Activated T-cell treated with anti-CD3 and anti-CD28 coated beads, Interleukin-2, amount 50 U/mL, for 24 hours (primary cell): ENCODE data around the gene SERPINB6.
"Not testable (repeated sequence)": the region's sequence is repeated elsewhere in the genome, so short reads cannot be mapped to it uniquely, and the experiment has no call there.

Source experiments
- DNase-seq: peaks from one replicate; pipeline ENCODE4 v3.0.0-alpha.2; 2020
- H3K27ac Mint-ChIP-seq: 2 replicates; pipeline ENCODE4 v1.8.0; 2020; ENCODE audit warnings: mild to moderate bottlenecking, mixed read lengths
- H3K27me3 Mint-ChIP-seq: 2 replicates; pipeline ENCODE4 v1.8.0; 2020; ENCODE audit warnings: mixed read lengths
- H3K36me3 Mint-ChIP-seq: 2 replicates; pipeline ENCODE4 v1.8.0; 2020; ENCODE audit warnings: low read depth, mixed read lengths
- H3K4me1 Mint-ChIP-seq: 2 replicates; pipeline ENCODE4 v1.8.0; 2020; ENCODE audit warnings: low read depth, mixed read lengths
- H3K4me3 Mint-ChIP-seq: 2 replicates; pipeline ENCODE4 v1.8.0; 2020; ENCODE audit warnings: mild to moderate bottlenecking, moderate library complexity, mixed read lengths
- H3K9me3 Mint-ChIP-seq: 2 replicates; pipeline ENCODE4 v1.8.0; 2020; ENCODE audit warnings: mixed read lengths

SERPINB6 gene

GRCh38 chr6:3006476-3006875 lies 35.1 kb upstream of the SERPINB6 start:
- no peak for DNase-seq

GRCh38 chr6:3005874-3006273 lies 34.5 kb upstream of the SERPINB6 start:
- H3K36me3 Mint-ChIP-seq, result peaks cover 75% of the 10 kb centered on the region
- H3K9me3 Mint-ChIP-seq, result peaks cover 6% of the 10 kb centered on the region
- no peak overlapping the region for H3K27ac Mint-ChIP-seq

More at GRCh38 chr6:3006476-3006875, 35.1 kb upstream of the SERPINB6 start:
- H3K9me3 Mint-ChIP-seq, result peaks cover 12% of the 10 kb centered on the region
- H3K4me3 Mint-ChIP-seq, result no peak overlapping the region
- no peaks in the 10 kb centered on the region for H3K27me3 Mint-ChIP-seq
- H3K27ac Mint-ChIP-seq, result no peak overlapping the region
- peaks cover 81% of the 10 kb centered on the region for H3K36me3 Mint-ChIP-seq
- peaks cover 17% of the 10 kb centered on the region for H3K4me1 Mint-ChIP-seq

GRCh38 chr6:3005077-3005476 lies 33.7 kb upstream of the SERPINB6 start:
- Mint-ChIP-seq H3K9me3 (peaks cover under 1% of the 10 kb centered on the region), H3K27me3 (no peaks in the 10 kb centered on the region), H3K4me3 (no peak overlapping the region), H3K27ac (no peak overlapping the region), H3K4me1 (peaks cover 25% of the 10 kb centered on the region), H3K36me3 (peaks cover 69% of the 10 kb centered on the region)
- no peak for DNase-seq

More at GRCh38 chr6:3005874-3006273, 34.5 kb upstream of the SERPINB6 start:
- Mint-ChIP-seq H3K4me1 (peaks cover 23% of the 10 kb centered on the region), H3K27me3 (no peaks in the 10 kb centered on the region), H3K4me3 (no peak overlapping the region)
- no peak for DNase-seq

- not testable (repeated sequence) for H3K4me3 Mint-ChIP-seq
- H3K4me1 Mint-ChIP-seq, result peaks cover 35% of the 10 kb centered on the region
Observed at GRCh38 chr6:3003226-3003625, 31.9 kb upstream of the SERPINB6 start.

GRCh38 chr6:3001773-3002293 lies 30.5 kb upstream of the SERPINB6 start:
- no peak for DNase-seq
- no peak overlapping the region for H3K4me3 Mint-ChIP-seq

More at GRCh38 chr6:3003226-3003625, 31.9 kb upstream of the SERPINB6 start:
- not testable (repeated sequence) for H3K9me3 Mint-ChIP-seq, H3K27me3 Mint-ChIP-seq, DNase-seq, H3K27ac Mint-ChIP-seq
- peaks cover 56% of the 10 kb centered on the region for H3K36me3 Mint-ChIP-seq

GRCh38 chr6:3001146-3001772 lies 29.9 kb upstream of the SERPINB6 start:
- no peak for DNase-seq
- Mint-ChIP-seq H3K36me3 (peaks cover 38% of the 10 kb centered on the region), H3K27ac (no peak overlapping the region), H3K27me3 (no peaks in the 10 kb centered on the region), H3K4me1 (peaks cover 38% of the 10 kb centered on the region), H3K9me3 (no peaks in the 10 kb centered on the region), H3K4me3 (peak overlapping the region; percentile 91)

More at GRCh38 chr6:3001773-3002293, 30.5 kb upstream of the SERPINB6 start:
- Mint-ChIP-seq H3K4me1 (peaks cover 38% of the 10 kb centered on the region), H3K9me3 (no peaks in the 10 kb centered on the region), H3K27me3 (no peaks in the 10 kb centered on the region), H3K27ac (peak overlapping the region; percentile 1), H3K36me3 (peaks cover 44% of the 10 kb centered on the region)

GRCh38 chr6:2999618-3000557 lies 28.5 kb upstream of the SERPINB6 start, which contains the start of gene NQO2:
Gene NQO2 (plus strand): TSS chr6:2999894. CDS start chr6:3006553, 6,659 bp downstream.
- peak within 1 kb of the TSS; percentile 94 for H3K27ac Mint-ChIP-seq
- H3K4me1 Mint-ChIP-seq, result peaks cover 34% of the 10 kb centered on the region
- peak within 1 kb of the TSS; percentile 91 for H3K4me3 Mint-ChIP-seq
- no peaks in the 10 kb centered on the region for H3K27me3 Mint-ChIP-seq
- DNase-seq, result peak; percentile 99
- peaks cover 25% of the 10 kb centered on the region for H3K36me3 Mint-ChIP-seq
- H3K9me3 Mint-ChIP-seq, result no peaks in the 10 kb centered on the region

GRCh38 chr6:2998998-2999617 lies 27.7 kb upstream of the SERPINB6 start:
- H3K4me3 Mint-ChIP-seq, result peak overlapping the region; percentile 80
- H3K4me1 Mint-ChIP-seq, result peaks cover 34% of the 10 kb centered on the region
- H3K27me3 Mint-ChIP-seq, result no peaks in the 10 kb centered on the region
- H3K9me3 Mint-ChIP-seq, result no peaks in the 10 kb centered on the region
- peak overlapping the region; percentile 94 for H3K27ac Mint-ChIP-seq
- no peak for DNase-seq
- peaks cover 19% of the 10 kb centered on the region for H3K36me3 Mint-ChIP-seq

- not testable (repeated sequence) for H3K9me3 Mint-ChIP-seq, H3K27me3 Mint-ChIP-seq
- Mint-ChIP-seq H3K27ac (peak overlapping the region; percentile 94), H3K36me3 (peaks cover 19% of the 10 kb centered on the region), H3K4me3 (peak overlapping the region; percentile 80), H3K4me1 (peaks cover 34% of the 10 kb centered on the region)
- peak; percentile 82 for DNase-seq
Observed at GRCh38 chr6:2998249-2998997, 27.1 kb upstream of the SERPINB6 start.

GRCh38 chr6:2993755-2994317 lies 22.5 kb upstream of the SERPINB6 start:
- Mint-ChIP-seq H3K9me3 (no peaks in the 10 kb centered on the region), H3K27me3 (no peaks in the 10 kb centered on the region), H3K27ac (no peak overlapping the region), H3K4me1 (peaks cover 19% of the 10 kb centered on the region), H3K4me3 (no peak overlapping the region), H3K36me3 (peaks cover 9% of the 10 kb centered on the region)
- DNase-seq, result no peak

- peaks cover 11% of the 10 kb centered on the region for H3K36me3 Mint-ChIP-seq
- no peaks in the 10 kb centered on the region for H3K27me3 Mint-ChIP-seq
- no peak overlapping the region for H3K27ac Mint-ChIP-seq
- no peaks in the 10 kb centered on the region for H3K9me3 Mint-ChIP-seq
- DNase-seq, result no peak
- peaks cover 21% of the 10 kb centered on the region for H3K4me1 Mint-ChIP-seq
- no peak overlapping the region for H3K4me3 Mint-ChIP-seq
Observed at GRCh38 chr6:2992330-2992979, 21.1 kb upstream of the SERPINB6 start.

- H3K27me3 Mint-ChIP-seq, result no peaks in the 10 kb centered on the region
- H3K36me3 Mint-ChIP-seq, result peaks cover 11% of the 10 kb centered on the region
- peak overlapping the region; percentile 98 for H3K27ac Mint-ChIP-seq
- H3K4me3 Mint-ChIP-seq, result peak overlapping the region; percentile 92
- no peaks in the 10 kb centered on the region for H3K9me3 Mint-ChIP-seq
- peaks cover 24% of the 10 kb centered on the region for H3K4me1 Mint-ChIP-seq
- no peak for DNase-seq
Observed at GRCh38 chr6:2990932-2991506, 19.7 kb upstream of the SERPINB6 start.
